ENCODE results near the gene CNTN4. TPM values are rescaled to one million over a fixed set of nuclear protein-coding genes. Genes with fewer than 3 reads are reported as not detected.

CNTN4 gene
- total RNA-seq, 1 experiment from 2014 or later, result 1.6 TPM

DNA sequence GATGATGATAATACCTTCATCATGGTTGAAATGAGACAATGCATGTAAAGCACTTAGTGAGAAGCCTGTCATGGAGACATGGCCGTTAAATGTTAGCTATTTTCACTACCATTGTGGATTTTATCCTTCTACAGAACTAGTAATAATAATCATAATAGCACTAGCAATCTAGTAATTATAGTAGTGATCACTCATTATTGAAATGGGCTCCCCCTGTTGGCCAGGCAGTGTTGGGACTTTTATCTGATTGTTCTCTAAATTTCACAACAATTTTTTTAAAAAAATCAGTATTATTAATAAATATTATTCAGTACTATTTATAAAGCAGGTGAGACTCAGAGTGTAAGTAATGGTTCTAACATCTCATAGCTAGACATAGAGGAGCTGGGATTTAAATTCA lies 615.3 kb downstream of the CNTN4 start:
- H3K14ac ChIP-seq (ENCODE audit: insufficient read depth, low read length), result no peak overlapping the region
- no peak overlapping the region for H3K4ac ChIP-seq (ENCODE audit: low read depth, low read length)
- no peaks in the 10 kb centered on the region for H3K79me1 ChIP-seq (ENCODE audit: insufficient read depth, low read depth, low read length, poor library complexity, severe bottlenecking)
- H4K8ac ChIP-seq (replicated peaks; ENCODE audit: insufficient read length, low read depth, low read length), result no peak overlapping the region
- DNase-seq, result no peak
- no peak overlapping the region for H4K91ac ChIP-seq (ENCODE audit: insufficient read length, low read depth, low read length)
- no peak overlapping the region for H2AK5ac ChIP-seq (ENCODE audit: insufficient read length, low read length)
- H3K18ac ChIP-seq (ENCODE audit: insufficient read length, low read depth, low read length), result no peak overlapping the region
- no peak overlapping the region for H3K9ac ChIP-seq (ENCODE audit: extremely low read depth, insufficient read length, low read length)
- H3K4me1 Mint-ChIP-seq, result no peaks in the 10 kb centered on the region; a peak in 1 of 4 replicates
- H3K27me3 ChIP-seq (ENCODE audit: insufficient read depth, low read length), result no peaks in the 10 kb centered on the region
- H3K4me3 Mint-ChIP-seq, result no peak overlapping the region
- H2BK15ac ChIP-seq (ENCODE audit: low read depth, low read length), result no peak overlapping the region
- no peak overlapping the region for H4K5ac ChIP-seq (ENCODE audit: insufficient read length, low read depth, low read length)
- H3K9me3 ChIP-seq (ENCODE audit: control insufficient read depth, low read depth, low read length), result no peaks in the 10 kb centered on the region
- no peak overlapping the region for H2BK120ac ChIP-seq (ENCODE audit: low read depth, low read length, poor library complexity, severe bottlenecking)
- no peak overlapping the region for H3T11ph ChIP-seq (ENCODE audit: low read length)
- H3K79me2 ChIP-seq (ENCODE audit: insufficient read depth, low read length), result no peaks in the 10 kb centered on the region
- H3K27ac ChIP-seq (ENCODE audit: insufficient read length, low read depth, low read length), result no peak overlapping the region
- no peak overlapping the region for H3K27ac Mint-ChIP-seq
- no peak overlapping the region for H3K4me2 ChIP-seq (ENCODE audit: insufficient read depth, insufficient read length, low read length)
- H3K4me1 ChIP-seq (ENCODE audit: insufficient read depth, low read length), result no peaks in the 10 kb centered on the region
- H3K9me3 Mint-ChIP-seq, result no peaks in the 10 kb centered on the region
- H4K20me1 ChIP-seq (ENCODE audit: control insufficient read depth, insufficient read depth, insufficient read length), result no peaks in the 10 kb centered on the region
- no peak overlapping the region for H2BK20ac ChIP-seq (ENCODE audit: low read depth, low read length, poor library complexity, severe bottlenecking)
- H3K56ac ChIP-seq (ENCODE audit: insufficient read length, low read depth, low read length), result no peak overlapping the region
- H3K36me3 Mint-ChIP-seq (ENCODE audit: insufficient read depth in 1 of 3, low read depth in 3 of 3), result no peaks in the 10 kb centered on the region; a peak in 1 of 7 replicates
- no CpG with 5 or more reads among the region's 1 CpG for WGBS (ENCODE audit: extremely low coverage, insufficient read length, low lambda C conversion rate)
- H2BK5ac ChIP-seq (ENCODE audit: insufficient read length, low read length), result no peak overlapping the region
- H2BK12ac ChIP-seq (ENCODE audit: insufficient read length, low read depth, low read length), result no peak overlapping the region
- no peak overlapping the region for H3K23ac ChIP-seq (ENCODE audit: insufficient read length, low read depth, low read length)
- no peaks in the 10 kb centered on the region; the same call in 1 of the 2 replicates for H3K27me3 Mint-ChIP-seq (ENCODE audit: low read depth)
- peak; percentile 76 for TF ChIP-seq CTCF (conservative IDR thresholded peaks at IDR 0.05)
- no peaks in the 10 kb centered on the region for H3K23me2 ChIP-seq (ENCODE audit: insufficient read length, low read depth, low read length, poor library complexity, severe bottlenecking)
- no peak overlapping the region for H2AFZ ChIP-seq (ENCODE audit: low read length)

Measured in H9 (cell line).